Measurements from ENCODE around the gene PHLPP1. TPM values are rescaled to one million over a fixed set of nuclear protein-coding genes. Genes with fewer than 3 reads are reported as not detected.

Gene PHLPP1
- total and polyA plus RNA-seq, 2 of the 13 experiments (the other 11 are each of a cell fraction or from before 2014, with no cell fraction given), result 9.8 to 18.5 TPM

DNA sequence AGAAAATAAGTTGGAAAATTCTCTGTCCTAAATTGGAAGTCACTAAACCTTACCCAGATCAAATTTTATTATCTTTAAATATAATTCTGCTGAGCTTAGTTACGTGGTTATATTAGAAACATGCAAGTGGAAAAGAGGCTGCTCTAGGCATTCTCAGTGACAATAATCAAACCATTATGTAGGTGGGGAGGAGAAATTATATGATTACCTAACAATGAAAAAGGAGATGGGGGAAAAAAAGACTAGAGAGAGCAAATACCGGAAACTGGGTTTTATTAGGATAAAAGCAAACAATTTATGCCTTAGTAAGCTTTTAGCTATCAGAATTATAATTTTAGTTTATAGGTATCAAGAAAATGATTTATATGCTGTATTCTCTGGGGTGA is 53.2 kb downstream of the PHLPP1 start:
- no peak overlapping the region for H3K27ac ChIP-seq (ENCODE audit: extremely low read length, insufficient read depth, low read length)
- ATAC-seq, result no peak
- CTCF ChIA-PET (ENCODE audit: low intra/inter-chr PET ratio, low total read pairs), result no interaction called here
- FAIRE-seq, result no peak
- no peak overlapping the region for H3K4me2 ChIP-seq (ENCODE audit: low read depth, low read length)
- H3K79me2 ChIP-seq (ENCODE audit: insufficient read depth, low read length), result peaks cover 88% of the 10 kb centered on the region
- no peaks in the 10 kb centered on the region for H4K20me1 ChIP-seq (ENCODE audit: insufficient read depth, low read length)
- H3K36me3 ChIP-seq (replicated peaks in 1 of 2; ENCODE audit: control insufficient read depth in 1 of 2, insufficient read depth in 2 of 2, low read length in 2 of 2), result no peaks in the 10 kb centered on the region
- H3K27me3 ChIP-seq (ENCODE audit: control insufficient read depth in 1 of 2, insufficient read depth in 2 of 2, low read length in 2 of 2), result no peaks in the 10 kb centered on the region
- WGBS (ENCODE audit: low lambda C conversion rate), result 94% methylated on average over 2 of the region's 2 CpGs
- no peak overlapping the region for H2AFZ ChIP-seq (ENCODE audit: low read length)
- H3K9me3 ChIP-seq (ENCODE audit: low read length), result no peaks in the 10 kb centered on the region
- in situ Hi-C loops (cut with HindIII; ENCODE audit: extremely low pct_ligation_motif_present, low pct_unique_long_range_greater_than_20kb), result no loop called here
- no peak overlapping the region for H3K4me3 ChIP-seq (replicated peaks in 1 of 3; ENCODE audit: insufficient read depth in 1 of 3, low read depth in 2 of 3, low read length in 3 of 3)
- no peak overlapping the region for H3K9ac ChIP-seq (ENCODE audit: insufficient read depth, low read depth, low read length)
- no peak for DNase-seq (ENCODE audit: low spot score)
- POLR2A ChIA-PET, result no interaction called here
- intact Hi-C loops (cut with micrococcal nuclease; ENCODE audit: unreplicated experiment), result no loop called here
- no TSS peak for BruUV-seq (replicated peaks)
- peaks cover 72% of the 10 kb centered on the region for H3K4me1 ChIP-seq (ENCODE audit: insufficient read depth, low read length)
- no peak for TF ChIP-seq SRSF4 (IDR thresholded peaks at IDR 0.05; ENCODE audit: low read depth, low read length, poor library complexity, severe bottlenecking)
- TF ChIP-seq, protein P1, sequence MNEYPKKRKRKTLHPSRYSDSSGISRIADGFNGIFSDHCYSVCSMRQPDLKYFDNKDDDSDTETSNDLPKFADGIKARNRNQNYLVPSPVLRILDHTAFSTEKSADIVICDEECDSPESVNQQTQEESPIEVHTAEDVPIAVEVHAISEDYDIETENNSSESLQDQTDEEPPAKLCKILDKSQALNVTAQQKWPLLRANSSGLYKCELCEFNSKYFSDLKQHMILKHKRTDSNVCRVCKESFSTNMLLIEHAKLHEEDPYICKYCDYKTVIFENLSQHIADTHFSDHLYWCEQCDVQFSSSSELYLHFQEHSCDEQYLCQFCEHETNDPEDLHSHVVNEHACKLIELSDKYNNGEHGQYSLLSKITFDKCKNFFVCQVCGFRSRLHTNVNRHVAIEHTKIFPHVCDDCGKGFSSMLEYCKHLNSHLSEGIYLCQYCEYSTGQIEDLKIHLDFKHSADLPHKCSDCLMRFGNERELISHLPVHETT (CRISPR knock-in tag; conservative IDR thresholded peaks at IDR 0.05), result no peak
- no peak for TF ChIP-seq BRD4 (CRISPR knock-in tag; IDR thresholded peaks at IDR 0.05)
- no peak for TF ChIP-seq ZNF230 (CRISPR knock-in tag; IDR thresholded peaks at IDR 0.05)
- TF ChIP-seq FOXP4 (CRISPR knock-in tag; IDR thresholded peaks at IDR 0.05), result no peak
- no peak for TF ChIP-seq ZSCAN25 (CRISPR knock-in tag; IDR thresholded peaks at IDR 0.05)
- no peak for TF ChIP-seq NR2F1 (CRISPR knock-in tag; IDR thresholded peaks at IDR 0.05)
- TF ChIP-seq, protein P2, sequence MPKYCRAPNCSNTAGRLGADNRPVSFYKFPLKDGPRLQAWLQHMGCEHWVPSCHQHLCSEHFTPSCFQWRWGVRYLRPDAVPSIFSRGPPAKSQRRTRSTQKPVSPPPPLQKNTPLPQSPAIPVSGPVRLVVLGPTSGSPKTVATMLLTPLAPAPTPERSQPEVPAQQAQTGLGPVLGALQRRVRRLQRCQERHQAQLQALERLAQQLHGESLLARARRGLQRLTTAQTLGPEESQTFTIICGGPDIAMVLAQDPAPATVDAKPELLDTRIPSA (CRISPR knock-in tag; IDR thresholded peaks at IDR 0.05; ENCODE audit: borderline replicate concordance), result no peak
- TF ChIP-seq MAZ (IDR thresholded peaks at IDR 0.05; ENCODE audit: borderline replicate concordance, low read depth, low read length), result no peak
- TF ChIP-seq MAZ (CRISPR knock-in tag; IDR thresholded peaks at IDR 0.05; ENCODE audit: low read depth), result no peak
- TF ChIP-seq ZNF510 (CRISPR knock-in tag; IDR thresholded peaks at IDR 0.05; ENCODE audit: low read depth), result no peak
- no peak for TF ChIP-seq MAFG (CRISPR knock-in tag; IDR thresholded peaks at IDR 0.05)
- TF ChIP-seq MIXL1 (CRISPR knock-in tag; IDR thresholded peaks at IDR 0.05), result no peak
- no peak for TF ChIP-seq ZBTB49 (CRISPR knock-in tag; IDR thresholded peaks at IDR 0.05; ENCODE audit: borderline replicate concordance)
- TF ChIP-seq ZNF460 (CRISPR knock-in tag; IDR thresholded peaks at IDR 0.05; ENCODE audit: borderline replicate concordance), result no peak
- no peak for TF ChIP-seq ZNF614 (CRISPR knock-in tag; IDR thresholded peaks at IDR 0.05; ENCODE audit: borderline replicate concordance)
- TF ChIP-seq ZBTB1 (CRISPR knock-in tag; IDR thresholded peaks at IDR 0.05; ENCODE audit: borderline replicate concordance), result no peak
- no peak for TF ChIP-seq GATAD1 (CRISPR knock-in tag; IDR thresholded peaks at IDR 0.05)
- TF ChIP-seq ZFP41 (CRISPR knock-in tag; IDR thresholded peaks at IDR 0.05; ENCODE audit: borderline replicate concordance), result no peak
- no peak for TF ChIP-seq SIN3A (IDR thresholded peaks at IDR 0.05; ENCODE audit: borderline replicate concordance, low read depth, low read length)
- TF ChIP-seq RBFOX2 (IDR thresholded peaks at IDR 0.05; ENCODE audit: low read depth, low read length), result no peak
